Measurements from ENCODE around the gene IDS. TPM values are rescaled to one million over a fixed set of nuclear protein-coding genes. Genes with fewer than 3 reads are reported as not detected.
"Not testable (repeated sequence)": the region's sequence is repeated elsewhere in the genome, so short reads cannot be mapped to it uniquely, and the experiment has no call there.

Gene IDS
- total RNA-seq, 1 experiment from 2014 or later = 78.7 TPM

GRCh38 chrX:149490100-149490499, 15.0 kb downstream of the IDS start:
- POLR2A ChIA-PET = no interaction called here

DNA sequence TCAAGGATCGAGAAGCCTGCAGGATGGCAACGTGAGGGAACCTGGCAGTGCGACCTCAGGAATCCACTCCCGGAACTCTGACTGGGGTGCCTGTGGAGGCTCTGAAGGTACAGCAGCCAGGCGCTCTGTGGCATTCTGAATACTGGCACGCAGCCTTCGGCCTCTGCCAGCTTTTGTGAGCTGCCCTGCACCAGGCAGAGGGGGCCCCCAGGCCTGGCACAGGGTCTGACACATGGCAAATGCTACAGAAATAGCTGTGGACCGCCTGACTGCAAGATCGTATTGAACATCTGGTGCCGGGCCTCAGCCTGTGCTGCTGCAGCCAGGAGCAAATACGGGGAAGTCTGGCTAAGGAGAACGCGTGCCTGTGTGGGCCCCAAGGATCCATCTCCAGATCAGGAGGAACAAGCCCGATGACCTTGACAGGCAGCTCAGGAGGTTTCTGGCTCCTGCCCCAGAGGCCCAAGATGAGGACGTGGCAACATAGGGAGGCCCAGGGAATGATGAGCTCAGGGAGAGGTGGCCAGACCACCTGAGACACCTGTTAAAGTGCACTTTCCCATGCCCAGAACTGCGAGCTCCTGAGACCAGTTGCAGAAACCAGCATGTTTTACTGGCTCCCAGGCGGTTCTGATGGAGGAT, 16.6 kb downstream of the IDS start:
- CTCF ChIA-PET; in situ Hi-C loops (cut with HindIII; ENCODE audit: low pct_unique_long_range_greater_than_20kb, low sequenced_read_pairs); BruUV-seq (replicated peaks): not testable (repeated sequence)

More at GRCh38 chrX:149490100-149490499, 15.0 kb downstream of the IDS start:
- H3K4me3 ChIP-seq (ENCODE audit: low read depth in 2 of 2, low read length in 2 of 2) = no peak overlapping the region
- peaks cover 4% of the 10 kb centered on the region; the same call in 1 of the 2 replicates for H3K4me1 ChIP-seq (ENCODE audit: control insufficient read depth, insufficient read depth, low read length)
- TF ChIP-seq POLR2AphosphoS5 (IDR thresholded peaks at IDR 0.05; ENCODE audit: low read depth, low read length) = no peak
- TF ChIP-seq TCF7L2 (IDR thresholded peaks at IDR 0.05; ENCODE audit: low read depth, low read length) = no peak
- TF ChIP-seq, protein P1, sequence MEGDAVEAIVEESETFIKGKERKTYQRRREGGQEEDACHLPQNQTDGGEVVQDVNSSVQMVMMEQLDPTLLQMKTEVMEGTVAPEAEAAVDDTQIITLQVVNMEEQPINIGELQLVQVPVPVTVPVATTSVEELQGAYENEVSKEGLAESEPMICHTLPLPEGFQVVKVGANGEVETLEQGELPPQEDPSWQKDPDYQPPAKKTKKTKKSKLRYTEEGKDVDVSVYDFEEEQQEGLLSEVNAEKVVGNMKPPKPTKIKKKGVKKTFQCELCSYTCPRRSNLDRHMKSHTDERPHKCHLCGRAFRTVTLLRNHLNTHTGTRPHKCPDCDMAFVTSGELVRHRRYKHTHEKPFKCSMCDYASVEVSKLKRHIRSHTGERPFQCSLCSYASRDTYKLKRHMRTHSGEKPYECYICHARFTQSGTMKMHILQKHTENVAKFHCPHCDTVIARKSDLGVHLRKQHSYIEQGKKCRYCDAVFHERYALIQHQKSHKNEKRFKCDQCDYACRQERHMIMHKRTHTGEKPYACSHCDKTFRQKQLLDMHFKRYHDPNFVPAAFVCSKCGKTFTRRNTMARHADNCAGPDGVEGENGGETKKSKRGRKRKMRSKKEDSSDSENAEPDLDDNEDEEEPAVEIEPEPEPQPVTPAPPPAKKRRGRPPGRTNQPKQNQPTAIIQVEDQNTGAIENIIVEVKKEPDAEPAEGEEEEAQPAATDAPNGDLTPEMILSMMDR (IDR thresholded peaks at IDR 0.05) = no peak
- no peak for TF ChIP-seq REST (IDR thresholded peaks at IDR 0.05; ENCODE audit: insufficient read depth in 1 of 2, low read depth in 2 of 2, low read length in 1 of 2)
- TF ChIP-seq SIN3A (IDR thresholded peaks at IDR 0.05; ENCODE audit: borderline replicate concordance, insufficient read depth, low read depth, low read length) = no peak
- H3K9me3 ChIP-seq (ENCODE audit: control insufficient read depth, insufficient read depth, low read depth, low read length) = no peaks in the 10 kb centered on the region
- H3K27ac ChIP-seq (ENCODE audit: low read length) = no peak overlapping the region
- in situ Hi-C loops (cut with HindIII; ENCODE audit: low pct_unique_long_range_greater_than_20kb, low sequenced_read_pairs) (no loop called here), intact Hi-C loops (cut with micrococcal nuclease; ENCODE audit: unreplicated experiment) (no loop called here)
- peaks cover 9% of the 10 kb centered on the region; the same call in 1 of the 2 replicates for H3K36me3 ChIP-seq (ENCODE audit: control insufficient read depth, insufficient read depth, low read length)
- H3K27me3 ChIP-seq (ENCODE audit: control insufficient read depth, insufficient read depth, low read length) = no peaks in the 10 kb centered on the region
- ATAC-seq = no peak
- CTCF ChIA-PET = no interaction called here
- BruUV-seq (replicated peaks) = no TSS peak
- DNase-seq (ENCODE audit: low read depth, low spot score) = no peak

DNA sequence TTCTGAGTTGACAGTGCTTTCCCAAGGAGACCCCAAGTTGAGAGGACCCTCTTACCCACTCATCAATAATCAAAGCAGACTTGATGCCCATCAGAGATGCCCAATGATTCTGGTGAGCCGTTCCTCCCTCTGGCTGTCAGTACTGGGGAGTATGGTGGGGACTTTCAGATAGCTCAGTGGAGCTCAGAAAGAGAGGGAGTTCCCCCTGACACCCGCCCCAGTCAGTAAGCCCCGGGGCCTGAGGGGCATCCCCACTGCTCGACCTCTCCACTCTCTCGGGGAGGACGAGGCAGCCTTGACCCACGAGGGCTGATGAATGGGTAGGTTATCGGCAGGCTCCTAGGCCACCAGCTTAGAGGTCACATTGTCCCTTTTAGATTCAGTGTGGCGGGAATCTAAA, 17.1 kb downstream of the IDS start:
- H3K4me3 ChIP-seq (ENCODE audit: low read depth in 2 of 2, low read length in 2 of 2); CTCF ChIA-PET; in situ Hi-C loops (cut with HindIII; ENCODE audit: low pct_unique_long_range_greater_than_20kb, low sequenced_read_pairs); ATAC-seq; H3K36me3 ChIP-seq (ENCODE audit: control insufficient read depth, insufficient read depth, low read length); POLR2A ChIA-PET; BruUV-seq (replicated peaks); H3K27me3 ChIP-seq (ENCODE audit: control insufficient read depth, insufficient read depth, low read length); DNase-seq (ENCODE audit: low read depth, low spot score); H3K4me1 ChIP-seq (ENCODE audit: control insufficient read depth, insufficient read depth, low read length); H3K27ac ChIP-seq (ENCODE audit: low read length); H3K9me3 ChIP-seq (ENCODE audit: control insufficient read depth, insufficient read depth, low read depth, low read length); intact Hi-C loops (cut with micrococcal nuclease; ENCODE audit: unreplicated experiment): not testable (repeated sequence)

More for the DNA sequence above, 16.6 kb downstream of the IDS start:
- H3K9me3 ChIP-seq (ENCODE audit: control insufficient read depth, insufficient read depth, low read depth, low read length); intact Hi-C loops (cut with micrococcal nuclease; ENCODE audit: unreplicated experiment); DNase-seq (ENCODE audit: low read depth, low spot score); H3K27me3 ChIP-seq (ENCODE audit: control insufficient read depth, insufficient read depth, low read length); POLR2A ChIA-PET; H3K36me3 ChIP-seq (ENCODE audit: control insufficient read depth, insufficient read depth, low read length); ATAC-seq; H3K4me3 ChIP-seq (ENCODE audit: low read depth in 2 of 2, low read length in 2 of 2); H3K4me1 ChIP-seq (ENCODE audit: control insufficient read depth, insufficient read depth, low read length); H3K27ac ChIP-seq (ENCODE audit: low read length): not testable (repeated sequence)

All from Panc1 (cell line).